AG04449 (cell line): ENCODE measurements around the gene SMIM29.
"Not testable (repeated sequence)": the region's sequence is repeated elsewhere in the genome, so short reads cannot be mapped to it uniquely, and the experiment has no call there.

ENCODE experiments used
- CTCF ChIA-PET: fragments of 350-600 bp; formaldehyde crosslinking; extraction: SDS; loops from one replicate; lab custom pipeline; 2021; ENCODE audit warnings: antibody characterized with exemption; lab: Yijun Ruan, JAX
- POLR2A ChIA-PET: fragments of 400-600, 350-600 bp; formaldehyde crosslinking; extraction: SDS; loops from one replicate; lab custom pipeline; 2020; ENCODE audit warnings: antibody characterized with exemption, inconsistent platforms; lab: Yijun Ruan, JAX
- DNase-seq: peaks from one replicate; pipeline ENCODE4 v3.0.0-alpha.2; 2010; ENCODE audit warnings: low read depth, low spot score
- H3K4me3 ChIP-seq: 2 replicates; pipeline ENCODE4 v1.5.1; 2011; ENCODE audit warnings: low read depth, mild to moderate bottlenecking, control low read depth, low read length
- CTCF ChIP-seq: IDR thresholded peaks from one replicate; pipeline ENCODE4 v1.5.1; 2011; ENCODE audit warnings: mild to moderate bottlenecking, moderate library complexity, low read length, control low read depth, inconsistent platforms; ENCODE audit not compliant: insufficient read depth; ENCODE audit errors: missing control alignments

Gene SMIM29

GRCh38 chr6:34249469-34250261, 859 bp upstream of the SMIM29 start:
- ChIA-PET CTCF (interaction anchor here (0.6 to 4.5 kb wide), 51 partner anchors 8 to 416 kb away, joined by 3 to 38 read pairs (median 5); partner anchors contain the start of genes HMGA1 and NUDT3), POLR2A (interaction anchor here (0.6 to 4.2 kb wide), 8 partner anchors 13 to 175 kb away, joined by 3 to 19 read pairs (median 4); partner anchors contain the start of genes HMGA1 and RPS10)
- TF ChIP-seq CTCF: no peak
- no peak for DNase-seq
- peak overlapping the region; percentile 75 for H3K4me3 ChIP-seq

DNA sequence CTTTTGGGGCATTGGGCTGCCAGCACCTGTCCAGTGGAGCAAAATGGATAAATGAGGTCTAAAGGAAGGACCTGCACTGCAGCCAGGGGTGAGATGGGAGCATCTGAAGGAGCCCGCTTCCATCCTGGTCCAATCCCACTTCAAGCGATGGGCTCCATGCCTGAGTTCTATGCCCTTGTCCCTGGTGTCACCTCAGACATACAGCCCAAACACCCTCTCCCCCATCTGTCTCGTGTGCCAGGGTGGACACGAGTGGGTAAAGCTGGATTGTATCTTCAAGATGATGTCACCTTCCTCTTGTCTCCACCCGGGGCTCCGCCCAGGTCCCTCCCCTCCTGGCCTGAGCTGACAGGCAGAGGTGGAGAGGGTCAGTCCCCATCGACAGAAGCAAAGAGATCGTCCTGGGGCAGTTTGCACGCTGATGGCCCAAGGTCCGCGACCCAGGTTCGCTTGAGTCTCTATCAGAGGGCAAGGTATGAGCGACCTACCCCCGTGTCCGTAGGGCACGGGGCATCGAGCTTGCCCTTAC, 544 bp downstream of the SMIM29 start:
- no peak for DNase-seq
- no peak for TF ChIP-seq CTCF
- ChIA-PET CTCF (interaction anchor here (1.4 to 4.5 kb wide), 12 partner anchors 15 to 361 kb away, joined by 3 to 38 read pairs (median 7); no protein-coding TSS in a partner anchor), POLR2A (interaction anchor here (1.4 to 4.2 kb wide), 5 partner anchors 12 to 177 kb away, joined by 3 to 19 read pairs (median 5); partner anchors contain the start of genes HMGA1 and RPS10)
- peak overlapping the region; percentile 87 for H3K4me3 ChIP-seq

GRCh38 chr6:34247481-34248197, 1.2 kb downstream of the SMIM29 start:
- POLR2A ChIA-PET: interaction anchor here (1.4 to 4.2 kb wide), 4 partner anchors 11 to 177 kb away, joined by 3 to 19 read pairs (median 6); partner anchors contain the start of genes HMGA1 and RPS10

DNA sequence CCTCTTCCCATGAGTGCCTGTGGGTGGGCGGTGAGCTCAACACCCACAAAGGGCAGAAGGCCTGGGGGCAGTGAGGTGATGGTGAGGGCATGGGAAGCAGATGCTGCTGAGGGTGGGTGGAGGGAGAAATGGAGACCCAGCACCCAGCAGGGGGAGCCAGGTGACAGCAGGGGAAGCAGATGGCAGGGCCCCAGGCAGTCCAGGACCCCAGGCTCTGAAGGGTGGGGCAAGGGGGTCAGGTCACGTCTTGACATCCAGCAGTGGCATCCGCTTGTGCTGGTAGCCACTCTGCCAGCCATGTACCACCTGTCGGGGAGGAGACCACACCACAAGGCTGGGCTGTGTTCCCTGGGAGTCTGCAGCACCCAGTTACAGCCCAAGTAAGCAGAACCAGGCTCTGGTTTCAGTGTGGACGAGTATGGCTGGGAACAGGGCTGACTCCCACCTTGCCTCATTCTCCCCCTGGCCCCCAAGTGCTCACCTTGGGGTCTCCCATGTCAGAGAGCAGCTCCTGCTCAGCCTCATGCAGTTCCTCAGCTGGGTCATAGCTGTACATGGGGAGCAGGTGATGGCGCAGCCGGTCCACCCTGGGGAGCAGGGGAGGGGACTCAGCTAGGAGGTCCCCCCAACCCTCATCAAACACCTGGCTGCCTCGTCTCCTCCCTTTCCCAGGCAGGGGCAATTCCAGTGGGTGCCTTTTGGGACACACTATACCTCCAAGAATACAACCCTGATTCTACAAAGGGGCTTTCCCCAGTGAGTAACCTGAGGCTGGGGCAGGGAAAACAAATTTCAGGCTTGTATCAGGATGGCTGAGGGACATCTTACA, 2.0 kb downstream of the SMIM29 start:
- no peak overlapping the region for H3K4me3 ChIP-seq
- DNase-seq: no peak
- peak; percentile 63 for TF ChIP-seq CTCF
- ChIA-PET CTCF (interaction anchor here (1.0 to 4.5 kb wide), 8 partner anchors 10 to 362 kb away, joined by 3 to 38 read pairs (median 4); partner anchors contain the start of gene HMGA1), POLR2A (interaction anchor here (4.2 kb wide), 1 partner anchor 178 kb away, joined by 19 read pairs; the partner anchor contains the start of gene RPS10)

More at GRCh38 chr6:34247481-34248197, 1.2 kb downstream of the SMIM29 start:
- peak overlapping the region; percentile 87 for H3K4me3 ChIP-seq
- CTCF ChIA-PET: interaction anchor here (1.0 to 4.5 kb wide), 9 partner anchors 11 to 361 kb away, joined by 3 to 38 read pairs (median 5); partner anchors contain the start of gene HMGA1
- no peak for DNase-seq
- no peak for TF ChIP-seq CTCF

GRCh38 chr6:34246249-34246562, 2.6 kb downstream of the SMIM29 start:
- CTCF ChIA-PET: interaction anchor here (1.0 to 4.5 kb wide), 5 partner anchors 10 to 363 kb away, joined by 3 to 38 read pairs (median 4); partner anchors contain the start of gene HMGA1
- POLR2A ChIA-PET: no interaction called here
- no peak for TF ChIP-seq CTCF
- H3K4me3 ChIP-seq: no peak overlapping the region
- DNase-seq: no peak

DNA sequence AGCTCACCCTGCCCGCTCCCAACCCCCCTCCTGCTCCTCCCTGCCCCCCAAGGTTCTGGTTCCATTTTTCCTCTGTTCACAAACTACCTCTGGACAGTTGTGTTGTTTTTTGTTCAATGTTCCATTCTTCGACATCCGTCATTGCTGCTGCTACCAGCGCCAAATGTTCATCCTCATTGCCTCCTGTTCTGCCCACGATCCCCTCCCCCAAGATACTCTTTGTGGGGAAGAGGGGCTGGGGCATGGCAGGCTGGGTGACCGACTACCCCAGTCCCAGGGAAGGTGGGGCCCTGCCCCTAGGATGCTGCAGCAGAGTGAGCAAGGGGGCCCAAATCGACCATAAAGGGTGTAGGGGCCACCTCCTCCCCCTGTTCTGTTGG, 3.1 kb downstream of the SMIM29 start:
- CTCF ChIA-PET: interaction anchor here (1.0 to 4.5 kb wide), 3 partner anchors 9 to 363 kb away, joined by 4 to 38 read pairs (median 6); partner anchors contain the start of gene HMGA1
- POLR2A ChIA-PET, DNase-seq, H3K4me3 ChIP-seq: not testable (repeated sequence)

DNA sequence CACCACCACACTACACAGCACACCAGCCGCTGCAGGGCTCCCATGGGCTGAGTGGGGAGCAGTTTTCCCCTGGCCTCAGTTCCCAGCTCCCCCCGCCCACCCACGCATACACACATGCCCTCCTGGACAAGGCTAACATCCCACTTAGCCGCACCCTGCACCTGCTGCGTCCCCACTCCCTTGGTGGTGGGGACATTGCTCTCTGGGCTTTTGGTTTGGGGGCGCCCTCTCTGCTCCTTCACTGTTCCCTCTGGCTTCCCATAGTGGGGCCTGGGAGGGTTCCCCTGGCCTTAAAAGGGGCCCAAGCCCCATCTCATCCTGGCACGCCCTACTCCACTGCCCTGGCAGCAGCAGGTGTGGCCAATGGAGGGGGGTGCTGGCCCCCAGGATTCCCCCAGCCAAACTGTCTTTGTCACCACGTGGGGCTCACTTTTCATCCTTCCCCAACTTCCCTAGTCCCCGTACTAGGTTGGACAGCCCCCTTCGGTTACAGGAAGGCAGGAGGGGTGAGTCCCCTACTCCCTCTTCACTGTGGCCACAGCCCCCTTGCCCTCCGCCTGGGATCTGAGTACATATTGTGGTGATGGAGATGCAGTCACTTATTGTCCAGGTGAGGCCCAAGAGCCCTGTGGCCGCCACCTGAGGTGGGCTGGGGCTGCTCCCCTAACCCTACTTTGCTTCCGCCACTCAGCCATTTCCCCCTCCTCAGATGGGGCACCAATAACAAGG, 3.6 kb downstream of the SMIM29 start:
- ChIA-PET POLR2A (interaction anchor here (1.0 to 1.4 kb wide), 2 partner anchors 43 to 181 kb away, joined by 3 to 4 read pairs; partner anchors contain the start of gene RPS10), CTCF (interaction anchor here (0.7 to 3.6 kb wide), 5 partner anchors 22 to 213 kb away, joined by 3 to 20 read pairs (median 3); no protein-coding TSS in a partner anchor)
- H3K4me3 ChIP-seq, DNase-seq: not testable (repeated sequence)
